Putamen (tissue), 1 donor: ENCODE measurements around the gene SAMD14.

Source experiments
- DNase-seq: peaks from one replicate; pipeline ENCODE4 v3.0.0-alpha.2; 2016; ENCODE audit warnings: low spot score

The SAMD14 gene

DNA sequence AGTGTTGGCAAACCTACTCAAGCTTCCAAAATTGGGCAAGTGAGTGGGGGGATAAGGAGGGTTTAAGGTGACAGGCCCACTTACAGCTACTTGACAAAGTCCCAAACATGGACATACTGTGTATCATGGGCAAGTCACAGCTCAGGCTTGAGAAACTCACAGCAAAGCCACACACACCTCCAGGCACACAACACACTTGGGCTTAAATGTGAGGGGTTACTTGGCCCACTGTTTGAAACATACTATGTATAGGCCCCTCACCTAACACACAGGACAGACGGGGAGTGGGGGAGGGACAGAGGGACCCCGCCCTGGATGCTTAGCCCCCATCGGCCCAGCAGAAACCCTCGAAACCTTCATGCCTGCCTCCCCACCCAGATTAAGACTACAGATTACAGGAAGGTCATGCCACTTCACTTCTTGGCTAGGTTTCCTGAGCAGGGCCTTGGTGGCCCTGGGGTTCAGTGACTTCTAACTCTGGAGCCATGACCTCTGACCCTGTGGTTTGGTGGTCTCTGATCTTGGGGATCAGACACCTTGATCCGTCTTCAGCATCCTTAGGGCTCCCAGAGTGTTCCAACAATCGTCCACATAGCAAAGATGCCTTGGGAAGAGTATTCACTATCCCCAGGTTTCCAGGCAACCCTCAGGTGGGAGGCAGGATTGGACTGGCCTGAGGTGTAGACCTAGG is 2.3 kb upstream of the SAMD14 start:
- no peak for DNase-seq

DNA sequence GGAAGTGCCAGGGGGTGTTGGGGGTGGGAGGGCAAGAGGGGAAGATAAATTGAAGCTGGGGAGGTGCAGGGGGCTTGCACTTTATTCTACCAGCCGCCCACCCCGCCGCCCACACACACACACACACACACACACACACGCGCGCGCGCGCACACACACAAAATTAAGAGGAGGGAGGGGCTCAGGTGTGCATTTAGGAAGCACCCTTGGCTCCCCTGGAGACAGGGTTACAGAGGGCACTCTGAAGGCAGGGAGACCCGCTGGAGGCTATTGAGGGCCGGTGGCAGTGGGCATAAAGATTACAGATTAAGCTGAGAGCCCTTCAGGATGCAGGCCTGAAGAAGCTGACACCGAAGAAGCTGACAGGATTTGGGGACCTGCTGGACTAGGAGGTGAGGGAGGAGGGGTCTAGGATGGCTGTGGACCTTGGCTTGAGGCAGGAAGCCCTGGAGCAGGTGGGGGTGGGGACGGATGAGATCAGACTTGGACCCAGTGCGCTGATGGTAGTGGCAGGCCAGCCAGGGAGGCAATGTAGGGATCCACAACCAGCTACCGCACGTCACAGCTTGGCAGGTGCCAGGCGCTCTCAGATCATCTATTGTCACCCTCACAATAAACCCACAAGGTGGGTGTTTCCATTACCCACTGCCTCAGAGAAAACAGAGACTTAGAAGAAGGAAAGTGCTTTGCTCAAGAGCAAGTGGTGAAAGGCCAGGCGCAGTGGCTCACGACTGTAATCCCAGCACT is 772 bp upstream of the SAMD14 start:
- no peak for DNase-seq

GRCh38 chr17:50129353-50129727 is 620 bp downstream of the SAMD14 start:
- DNase-seq, result no peak

DNA sequence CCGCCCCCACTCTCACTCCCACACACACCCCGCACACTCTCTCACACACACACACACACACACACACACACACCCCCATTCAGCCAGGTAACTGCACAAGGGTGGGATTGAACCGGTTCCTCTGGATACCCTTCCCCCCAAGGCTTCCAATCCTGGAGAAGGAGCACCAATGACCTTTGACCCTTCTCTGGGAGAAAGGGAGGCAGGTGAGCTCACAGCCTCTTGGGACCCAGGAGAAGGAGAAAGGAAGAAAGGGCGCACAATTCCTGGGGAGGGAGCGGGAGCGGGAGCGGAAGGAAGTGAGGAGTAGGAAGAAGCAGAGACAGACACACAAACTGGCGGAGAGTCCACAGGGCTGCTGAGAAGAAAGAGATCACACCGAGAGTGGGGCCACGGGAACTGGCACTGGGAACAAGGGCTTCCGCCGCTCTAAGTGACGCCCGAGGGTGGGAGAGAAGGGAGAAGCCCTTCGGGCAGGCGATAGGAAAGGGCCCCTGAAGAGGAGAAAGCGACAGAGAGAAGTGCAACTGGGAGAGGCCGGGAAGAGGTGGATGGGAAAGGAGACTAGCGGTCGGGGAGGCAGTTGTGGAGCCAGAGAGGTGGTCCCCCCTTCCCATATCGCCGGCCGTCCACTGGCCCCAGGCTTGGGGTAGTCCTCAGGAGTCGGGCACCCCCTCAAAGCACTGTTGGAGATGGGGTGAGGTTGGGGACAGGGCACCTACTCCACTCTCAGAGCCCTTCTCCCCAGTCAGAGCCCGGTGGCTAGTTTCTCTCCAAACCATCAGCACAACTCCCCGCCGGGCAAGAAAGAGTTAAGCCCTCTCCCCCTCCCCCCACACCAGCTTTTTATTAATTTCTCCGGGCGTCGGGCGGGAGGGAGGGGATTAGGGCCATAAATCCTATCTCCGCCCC is 1.3 kb downstream of the SAMD14 start:
- no peak for DNase-seq

GRCh38 chr17:50127697-50128361 is 2.1 kb downstream of the SAMD14 start:
- DNase-seq, result no peak

GRCh38 chr17:50125420-50125997 is 4.5 kb downstream of the SAMD14 start:
- no peak for DNase-seq

DNA sequence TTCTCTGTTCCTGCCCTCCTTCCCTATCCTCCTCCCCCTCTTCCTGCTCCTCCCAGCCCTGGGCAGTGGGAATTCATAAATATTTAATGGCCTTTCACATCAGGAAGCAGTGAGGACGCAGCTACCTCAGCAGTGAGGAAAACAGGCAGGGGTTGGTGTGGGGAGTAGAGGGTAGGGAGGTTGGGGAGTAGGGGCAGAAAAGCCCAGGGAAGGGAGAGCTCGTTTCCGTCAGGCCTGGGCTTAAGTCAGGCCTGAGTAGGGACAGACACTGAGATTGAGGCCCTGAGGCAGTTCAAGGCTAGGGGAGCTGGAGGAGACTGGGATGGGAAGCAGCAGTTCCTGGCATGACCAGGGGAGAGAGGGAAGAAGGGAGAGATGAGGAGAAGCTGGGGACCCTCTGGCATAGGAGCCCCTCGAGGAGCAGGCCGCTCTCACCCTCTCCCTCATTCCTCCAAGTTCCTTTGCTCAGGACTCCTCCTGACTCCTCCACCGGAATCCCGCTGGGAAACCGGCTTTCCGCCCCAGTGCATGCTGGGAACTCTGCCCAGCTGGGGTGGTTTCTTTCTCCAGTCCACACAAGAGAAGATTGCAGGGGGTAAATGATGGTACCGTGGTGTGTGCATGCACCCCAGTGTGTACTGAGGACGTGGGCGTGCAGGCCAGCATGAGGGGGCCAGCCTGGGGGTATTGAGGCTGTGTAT is 6.2 kb downstream of the SAMD14 start:
- DNase-seq, result no peak

DNA sequence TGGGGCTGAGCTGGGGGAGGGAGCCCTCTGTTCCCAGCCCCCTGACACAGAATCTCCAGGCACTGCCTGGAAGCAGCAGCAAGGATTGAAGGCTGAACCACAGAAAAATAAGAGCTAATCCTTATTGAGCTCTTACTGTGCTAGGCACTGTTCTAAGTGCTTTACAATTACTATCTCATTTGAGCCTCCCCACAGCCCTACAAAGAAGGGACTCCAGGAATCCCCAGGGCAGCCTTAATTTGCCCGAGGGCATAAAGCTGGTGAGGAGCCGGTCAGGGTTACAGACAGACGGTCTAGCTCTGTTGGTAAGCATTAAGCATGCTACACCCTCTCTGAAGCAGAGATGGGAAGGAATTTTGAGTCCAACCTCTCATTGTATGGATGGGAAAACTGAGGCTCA is 7.0 kb downstream of the SAMD14 start:
- DNase-seq, result no peak

DNA sequence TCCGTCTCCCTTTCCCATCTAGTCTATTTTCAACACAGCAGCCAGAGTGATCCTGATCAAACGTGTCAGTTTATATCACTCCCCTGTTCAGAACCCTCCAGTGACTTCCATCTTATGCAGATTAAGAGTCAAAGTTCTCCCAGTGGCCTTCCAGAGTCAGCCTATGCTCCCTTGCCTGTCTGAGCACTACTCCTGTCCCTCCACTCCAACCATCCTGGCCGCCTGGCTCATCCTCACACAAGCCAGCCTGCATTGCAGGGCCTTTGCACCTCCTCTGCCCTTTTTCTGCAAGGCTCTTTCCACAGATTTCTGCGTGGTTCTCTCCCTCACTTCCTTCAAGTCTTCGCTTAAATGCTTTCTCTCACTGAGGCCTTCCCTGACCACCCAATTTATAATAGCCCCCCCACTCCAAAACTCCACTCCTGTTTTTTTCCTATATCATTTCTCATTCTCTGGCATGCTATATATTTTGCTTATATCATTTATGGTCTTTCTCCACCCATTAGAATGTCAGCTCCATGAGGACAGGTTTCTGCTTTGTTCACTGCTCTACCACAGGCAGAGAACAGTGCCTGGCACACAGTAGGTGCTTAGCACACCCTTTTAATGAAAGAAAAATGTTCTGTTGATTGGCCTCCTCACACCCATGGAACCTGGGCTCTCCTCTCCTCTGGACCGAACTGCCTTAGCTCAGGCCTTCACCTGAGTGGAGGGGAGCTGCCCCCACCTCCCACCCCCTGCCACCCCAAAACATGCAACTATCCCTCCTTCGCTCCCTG is 9.3 kb downstream of the SAMD14 start:
- DNase-seq, result no peak

- no peak for DNase-seq
Observed at GRCh38 chr17:50118828-50119218, 11.1 kb downstream of the SAMD14 start.

- DNase-seq, result no peak
Observed at GRCh38 chr17:50118076-50118827, 11.7 kb downstream of the SAMD14 start.

- no peak for DNase-seq
Observed at GRCh38 chr17:50117202-50118051, 12.5 kb downstream of the SAMD14 start.

DNA sequence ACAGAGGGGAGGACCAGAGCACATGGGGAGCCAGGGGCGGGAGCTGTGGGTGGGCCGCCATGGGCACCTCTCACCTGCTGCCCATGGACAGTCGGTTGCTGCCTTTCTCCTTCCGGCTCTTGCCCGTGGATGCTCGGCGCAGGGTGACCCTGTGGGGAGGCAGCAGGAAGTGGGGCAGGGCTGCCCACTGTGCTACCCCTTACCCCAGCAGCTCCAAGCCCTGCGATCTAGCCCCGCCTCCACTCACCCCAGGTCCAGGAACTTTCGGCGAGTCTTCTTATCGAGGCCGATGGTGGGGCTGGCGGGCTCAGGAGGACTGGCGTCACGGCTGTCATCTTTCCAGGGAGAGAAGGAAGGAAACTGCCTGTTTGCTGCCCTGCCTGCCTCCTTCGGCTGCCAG is 14.2 kb downstream of the SAMD14 start:
- no peak for DNase-seq

- DNase-seq, result no peak
Observed at GRCh38 chr17:50114849-50115357, 15.1 kb downstream of the SAMD14 start.

DNA sequence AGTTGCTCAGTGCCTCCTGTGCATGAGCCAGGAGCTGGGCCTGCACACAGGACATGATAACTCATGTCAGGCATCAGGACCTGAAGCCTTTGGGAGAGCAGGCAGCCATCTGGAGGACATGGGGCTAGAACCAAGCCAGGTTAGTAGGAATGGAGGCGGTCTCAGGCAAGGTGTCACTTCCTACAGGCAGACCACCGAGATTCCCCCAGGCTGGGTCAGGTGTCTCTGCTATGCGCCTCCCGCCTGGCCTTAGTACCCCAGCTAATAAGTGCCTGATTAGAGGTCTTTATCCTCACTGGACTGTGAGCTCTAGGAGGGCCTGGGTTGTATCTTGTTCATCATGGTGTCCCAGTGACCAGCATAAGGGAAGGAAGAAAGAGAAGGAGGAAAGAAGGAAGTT is 15.6 kb downstream of the SAMD14 start:
- no peak for DNase-seq

- DNase-seq, result no peak
Observed at GRCh38 chr17:50113624-50114320, 16.2 kb downstream of the SAMD14 start.

- DNase-seq, result no peak
Observed at GRCh38 chr17:50112694-50113093, 17.3 kb downstream of the SAMD14 start.
